Keratinocyte (primary cell): ENCODE measurements around the gene DPP10. TPM values are rescaled to one million over a fixed set of nuclear protein-coding genes. Genes with fewer than 3 reads are reported as not detected.

Experiments
- DNase-seq: peaks from one replicate; pipeline ENCODE4 v3.0.0-alpha.2; 2011; ENCODE audit warnings: low read depth, missing footprints, low spot score
- FAIRE-seq: peaks from 2 replicates; lab custom pipeline; 2011; peaks lifted over from hg19 to GRCh38; lab: Jason Lieb, UNC
- H2AFZ ChIP-seq: 2 replicates; pipeline ENCODE4 v1.6.0; 2012; ENCODE audit warnings: low read length, control low read depth, inconsistent platforms; ENCODE audit not compliant: control insufficient read depth
- H3K27ac ChIP-seq: 2 replicates; pipeline ENCODE4 v1.5.1; 2011; ENCODE audit warnings: low read length; ENCODE audit not compliant: control insufficient read depth, insufficient read depth
- H3K27me3 ChIP-seq: 3 replicates; pipeline ENCODE4 v1.6.0; 2011; ENCODE audit warnings: low read length; ENCODE audit not compliant: control insufficient read depth, insufficient read depth; ENCODE audit errors: extremely low read depth
- H3K36me3 ChIP-seq, 2 experiments: 2 replicates in 1 of 2; 3 replicates in 1 of 2; pipeline ENCODE4 v1.5.1; 2011; ENCODE audit warnings: low read length in 2 of 2, mild to moderate bottlenecking in 1 of 2; ENCODE audit not compliant: control insufficient read depth in 2 of 2, insufficient read depth in 2 of 2; ENCODE audit errors: extremely low read depth in 1 of 2
- H3K4me1 ChIP-seq: 3 replicates; pipeline ENCODE4 v1.5.1; 2011; ENCODE audit warnings: low read length; ENCODE audit not compliant: control insufficient read depth, insufficient read depth; ENCODE audit errors: extremely low read depth
- H3K4me2 ChIP-seq: 3 replicates; pipeline ENCODE4 v1.6.0; 2011; ENCODE audit warnings: low read depth, low read length; ENCODE audit not compliant: control insufficient read depth, insufficient read depth; ENCODE audit errors: extremely low read depth
- H3K4me3 ChIP-seq, 3 experiments: fragments of 200-600 bp in 1 of 3; sonication (generic) in 1 of 3; 2 replicates in 2 of 3; 3 replicates in 1 of 3; pipeline ENCODE4 v1.5.1; 2011 to 2016; ENCODE audit warnings: low read length in 3 of 3, mild to moderate bottlenecking in 3 of 3, control low read depth in 2 of 3, inconsistent platforms in 1 of 3, low read depth in 1 of 3, mixed read lengths in 1 of 3, mixed run types in 1 of 3, moderate library complexity in 1 of 3; ENCODE audit not compliant: control insufficient read depth in 2 of 3, insufficient read depth in 2 of 3; ENCODE audit errors: extremely low read depth in 1 of 3
- H3K79me2 ChIP-seq: 2 replicates; pipeline ENCODE4 v1.6.0; 2012; ENCODE audit warnings: low read length; ENCODE audit not compliant: control insufficient read depth, insufficient read depth
- H3K9ac ChIP-seq: 3 replicates; pipeline ENCODE4 v1.6.0; 2011; ENCODE audit warnings: low read length; ENCODE audit not compliant: control insufficient read depth, insufficient read depth; ENCODE audit errors: extremely low read depth
- H3K9me1 ChIP-seq: 3 replicates; pipeline ENCODE4 v1.6.0; 2011; ENCODE audit warnings: low read length; ENCODE audit not compliant: control insufficient read depth, insufficient read depth; ENCODE audit errors: extremely low read depth
- H3K9me3 ChIP-seq: 2 replicates; pipeline ENCODE4 v1.5.1; 2012; ENCODE audit warnings: low read depth, low read length; ENCODE audit not compliant: control insufficient read depth
- H4K20me1 ChIP-seq: 3 replicates; pipeline ENCODE4 v1.6.0; 2011; ENCODE audit warnings: low read length; ENCODE audit not compliant: control insufficient read depth, insufficient read depth; ENCODE audit errors: extremely low read depth
- CTCF ChIP-seq, 3 experiments: IDR thresholded peaks in 1 of 3; conservative IDR thresholded peaks in 1 of 3; optimal IDR thresholded peaks in 1 of 3; 2 replicates in 2 of 3; 3 replicates in 1 of 3; pipeline versions ENCODE3 to v1.5.1; 2011; ENCODE audit warnings: low read length in 3 of 3, mild to moderate bottlenecking in 3 of 3, moderate library complexity in 2 of 3, control low read depth in 1 of 3, inconsistent platforms in 1 of 3; ENCODE audit not compliant: insufficient read depth in 2 of 3; ENCODE audit errors: extremely low read depth in 1 of 3
- EZH2 ChIP-seq: IDR thresholded peaks from one replicate; pipeline ENCODE4 v1.6.1; 2012; ENCODE audit warnings: inconsistent platforms, mild to moderate bottlenecking, low read length, moderate library complexity
- dilution Hi-C: fragments of 300-500 bp; cut with MboI; formaldehyde crosslinking; loops from one replicate; pipeline ENCODE4 v1.7.0; 2020; ENCODE audit warnings: low sequenced_read_pairs; ENCODE audit not compliant: extremely low pct_ligation_motif_present
- polyA plus RNA-seq, 5 experiments: library from polyadenylated mRNA; depleted of rRNA in 3 of 5; stranded (reverse) in 3 of 5; stranded (forward) in 1 of 5; unstranded in 1 of 5; fragments of >200 nt; gene quantifications; 1 replicate in 1 of 5; 2 replicates in 3 of 5; 3 replicates in 1 of 5; pipeline versions ENCODE4 v1.2.1 to v1.2.3, GENCODE V29; 2011 to 2012; ENCODE audit warnings: missing spikeins in 2 of 5, low read depth in 1 of 5, low replicate concordance in 1 of 5

Gene DPP10
- polyA plus RNA-seq, 1 donor (not counting 4 experiments of a cell fraction or from before 2014, with no cell fraction given), result not detected

GRCh38 chr2:114488841-114489530 is 46.5 kb downstream of the DPP10 start:
- Histone ChIP-seq H3K79me2 (no peaks in the 10 kb centered on the region), H3K9me1 (no peaks in the 10 kb centered on the region), H3K36me3 (no peaks in the 10 kb centered on the region), H2AFZ (no peak overlapping the region), H3K4me3 (no peak overlapping the region), H3K9ac (no peak overlapping the region), H3K4me2 (no peak overlapping the region), H3K9me3 (no peaks in the 10 kb centered on the region), H3K27ac (no peak overlapping the region), H3K27me3 (no peaks in the 10 kb centered on the region), H4K20me1 (no peaks in the 10 kb centered on the region), H3K4me1 (no peaks in the 10 kb centered on the region)
- DNase-seq (no peak), FAIRE-seq (no peak)
- TF ChIP-seq CTCF (optimal IDR thresholded peaks at IDR 0.05 in 1 of 3, IDR thresholded peaks at IDR 0.05 in 1 of 3, conservative IDR thresholded peaks at IDR 0.05 in 1 of 3; ENCODE audit: extremely low read depth in 1 of 3, insufficient read depth in 2 of 3, low read length in 3 of 3) (no peak), EZH2 (no peak)
- dilution Hi-C loops, result no loop called here

DNA sequence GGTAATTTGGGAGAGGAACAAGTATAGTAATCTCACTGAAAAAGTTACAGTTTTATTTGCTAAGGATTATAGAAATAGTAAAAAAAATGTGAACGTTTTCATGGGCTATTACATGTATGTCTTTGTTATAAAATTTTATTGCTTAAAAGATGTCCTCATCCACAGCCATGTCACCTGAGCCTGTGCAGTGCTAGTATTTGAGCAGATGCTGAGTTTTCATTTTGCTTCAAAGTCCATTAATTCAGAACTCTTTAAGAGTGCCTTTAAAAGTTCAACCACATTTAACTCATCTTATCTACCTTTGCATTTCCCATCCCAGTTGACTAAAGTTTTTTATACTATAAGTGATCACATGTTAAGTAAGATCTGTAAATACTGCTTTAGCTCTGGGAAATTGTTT is 52.6 kb downstream of the DPP10 start:
- TF ChIP-seq EZH2 (no peak), CTCF (optimal IDR thresholded peaks at IDR 0.05 in 1 of 3, IDR thresholded peaks at IDR 0.05 in 1 of 3, conservative IDR thresholded peaks at IDR 0.05 in 1 of 3; ENCODE audit: extremely low read depth in 1 of 3, insufficient read depth in 2 of 3, low read length in 3 of 3) (no peak)

More for the DNA sequence above, 52.6 kb downstream of the DPP10 start:
- dilution Hi-C loops, result no loop called here
- FAIRE-seq (no peak), DNase-seq (no peak)
- Histone ChIP-seq H3K4me3 (no peak overlapping the region), H3K9me3 (no peaks in the 10 kb centered on the region), H2AFZ (no peak overlapping the region), H3K79me2 (no peaks in the 10 kb centered on the region), H3K4me1 (no peaks in the 10 kb centered on the region), H3K27ac (no peak overlapping the region), H3K4me2 (no peak overlapping the region), H3K36me3 (no peaks in the 10 kb centered on the region), H3K9ac (no peak overlapping the region), H3K27me3 (no peaks in the 10 kb centered on the region), H3K9me1 (no peaks in the 10 kb centered on the region), H4K20me1 (no peaks in the 10 kb centered on the region)
